ENCODE results near the gene FBRS.

DNA sequence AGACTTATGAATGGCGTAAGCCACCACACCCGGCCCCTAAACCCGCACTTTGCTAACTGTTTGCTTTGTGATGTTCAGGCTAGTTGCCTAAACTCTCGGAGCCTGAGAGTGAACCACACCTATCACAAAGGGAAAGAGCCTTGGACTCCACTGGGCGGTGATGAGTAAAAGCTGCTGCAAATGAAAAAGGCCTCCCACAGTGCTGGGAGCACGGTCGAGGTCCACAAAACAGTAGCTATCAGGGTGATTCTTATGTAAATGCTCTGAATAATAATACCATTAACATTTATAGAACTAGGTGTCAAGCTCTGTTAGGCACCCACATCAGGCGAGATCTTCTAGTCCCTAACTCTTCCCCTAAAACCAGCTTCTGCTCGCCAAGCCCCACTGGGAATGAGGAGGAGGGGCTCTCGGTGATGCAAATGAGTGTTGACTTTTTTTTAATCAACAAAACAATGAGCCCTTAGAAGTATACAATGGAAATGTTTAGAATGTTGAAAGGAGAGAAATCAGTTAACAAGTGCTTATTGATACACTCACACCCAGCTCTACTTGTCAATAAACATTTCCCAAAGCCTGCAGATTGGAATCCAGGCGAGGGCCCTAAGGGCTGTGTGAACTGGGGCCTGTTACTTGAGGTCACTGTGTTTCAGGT lies 19.8 kb downstream of the FBRS start:
- TF ChIP-seq ZC3H11A (IDR thresholded peaks at IDR 0.05) (no peak), CHD4 (IDR thresholded peaks at IDR 0.05; ENCODE audit: borderline replicate concordance) (no peak), HDAC2 (IDR thresholded peaks at IDR 0.05) (no peak), CEBPB (IDR thresholded peaks at IDR 0.05) (no peak), POLR2A (IDR thresholded peaks at IDR 0.05; ENCODE audit: low read length) (no peak), RAD21 (conservative IDR thresholded peaks at IDR 0.05 in 1 of 2, IDR thresholded peaks at IDR 0.05 in 1 of 2) (no peak), RARB (CRISPR knock-in tag; IDR thresholded peaks at IDR 0.05) (no peak)
- TF ChIP-seq, protein P1, sequence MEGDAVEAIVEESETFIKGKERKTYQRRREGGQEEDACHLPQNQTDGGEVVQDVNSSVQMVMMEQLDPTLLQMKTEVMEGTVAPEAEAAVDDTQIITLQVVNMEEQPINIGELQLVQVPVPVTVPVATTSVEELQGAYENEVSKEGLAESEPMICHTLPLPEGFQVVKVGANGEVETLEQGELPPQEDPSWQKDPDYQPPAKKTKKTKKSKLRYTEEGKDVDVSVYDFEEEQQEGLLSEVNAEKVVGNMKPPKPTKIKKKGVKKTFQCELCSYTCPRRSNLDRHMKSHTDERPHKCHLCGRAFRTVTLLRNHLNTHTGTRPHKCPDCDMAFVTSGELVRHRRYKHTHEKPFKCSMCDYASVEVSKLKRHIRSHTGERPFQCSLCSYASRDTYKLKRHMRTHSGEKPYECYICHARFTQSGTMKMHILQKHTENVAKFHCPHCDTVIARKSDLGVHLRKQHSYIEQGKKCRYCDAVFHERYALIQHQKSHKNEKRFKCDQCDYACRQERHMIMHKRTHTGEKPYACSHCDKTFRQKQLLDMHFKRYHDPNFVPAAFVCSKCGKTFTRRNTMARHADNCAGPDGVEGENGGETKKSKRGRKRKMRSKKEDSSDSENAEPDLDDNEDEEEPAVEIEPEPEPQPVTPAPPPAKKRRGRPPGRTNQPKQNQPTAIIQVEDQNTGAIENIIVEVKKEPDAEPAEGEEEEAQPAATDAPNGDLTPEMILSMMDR (IDR thresholded peaks at IDR 0.05): no peak
- TF ChIP-seq, protein P2, sequence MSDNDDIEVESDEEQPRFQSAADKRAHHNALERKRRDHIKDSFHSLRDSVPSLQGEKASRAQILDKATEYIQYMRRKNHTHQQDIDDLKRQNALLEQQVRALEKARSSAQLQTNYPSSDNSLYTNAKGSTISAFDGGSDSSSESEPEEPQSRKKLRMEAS (IDR thresholded peaks at IDR 0.05): no peak
- TF ChIP-seq, protein P3, sequence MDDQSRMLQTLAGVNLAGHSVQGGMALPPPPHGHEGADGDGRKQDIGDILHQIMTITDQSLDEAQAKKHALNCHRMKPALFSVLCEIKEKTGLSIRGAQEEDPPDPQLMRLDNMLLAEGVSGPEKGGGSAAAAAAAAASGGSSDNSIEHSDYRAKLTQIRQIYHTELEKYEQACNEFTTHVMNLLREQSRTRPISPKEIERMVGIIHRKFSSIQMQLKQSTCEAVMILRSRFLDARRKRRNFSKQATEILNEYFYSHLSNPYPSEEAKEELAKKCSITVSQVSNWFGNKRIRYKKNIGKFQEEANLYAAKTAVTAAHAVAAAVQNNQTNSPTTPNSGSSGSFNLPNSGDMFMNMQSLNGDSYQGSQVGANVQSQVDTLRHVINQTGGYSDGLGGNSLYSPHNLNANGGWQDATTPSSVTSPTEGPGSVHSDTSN (IDR thresholded peaks at IDR 0.05): no peak

All from A549 (cell line).